Endothelial cell of umbilical vein (primary cell): Measurements from ENCODE around the gene RPL41. TPM values are rescaled to one million over a fixed set of nuclear protein-coding genes. Genes with fewer than 3 reads are reported as not detected.

Experiments used
- BruUV-seq: library from RNA; stranded (reverse); fragments of 400-500 nt; replicated peaks from 2 replicates; lab custom pipeline; 2021; lab: Mats Ljungman, UMichigan
- CTCF ChIA-PET: fragments of 300-600, 350-600 bp; sonication (Branson Sonifier 250); formaldehyde crosslinking; loops from one replicate; lab custom pipeline; 2021; ENCODE audit warnings: antibody characterized with exemption, inconsistent platforms; lab: Charles Lee
- POLR2A ChIA-PET: fragments of 300-600, 350-600 bp; sonication (Branson Sonifier 250); formaldehyde crosslinking; loops from one replicate; lab custom pipeline; 2021; ENCODE audit warnings: antibody characterized with exemption, inconsistent platforms; lab: Charles Lee
- DNase-seq: peaks from one replicate; pipeline ENCODE4 v3.0.0-alpha.2; 2011; ENCODE audit warnings: low read depth, low spot score
- FAIRE-seq: peaks from 2 replicates; lab custom pipeline; 2011; peaks lifted over from hg19 to GRCh38; lab: Jason Lieb, UNC
- H2AFZ ChIP-seq: 2 replicates; pipeline ENCODE4 v1.6.0; 2012; ENCODE audit warnings: low read depth, low read length, control low read depth, inconsistent platforms
- H3K27ac ChIP-seq: 2 replicates; pipeline ENCODE4 v1.5.1; 2011; ENCODE audit warnings: low read depth, mild to moderate bottlenecking, control low read depth, low read length, moderate library complexity; ENCODE audit not compliant: insufficient read depth
- H3K27me3 ChIP-seq, 2 experiments: 2 replicates each; pipeline versions ENCODE4 v1.6.0 to v1.6.1; 2011; ENCODE audit warnings: low read length in 2 of 2, mixed read lengths in 1 of 2; ENCODE audit not compliant: control insufficient read depth in 2 of 2, insufficient read depth in 2 of 2
- H3K36me3 ChIP-seq, 2 experiments: 2 replicates in 1 of 2; 3 replicates in 1 of 2; pipeline ENCODE4 v1.5.1; 2011; ENCODE audit warnings: low read length in 2 of 2, mild to moderate bottlenecking in 1 of 2, moderate library complexity in 1 of 2; ENCODE audit not compliant: control insufficient read depth in 2 of 2, insufficient read depth in 2 of 2; ENCODE audit errors: extremely low read depth in 1 of 2
- H3K4me1 ChIP-seq: 3 replicates; pipeline ENCODE4 v1.5.1; 2011; ENCODE audit warnings: mild to moderate bottlenecking, low read length; ENCODE audit not compliant: control insufficient read depth, insufficient read depth; ENCODE audit errors: extremely low read depth
- H3K4me2 ChIP-seq: 2 replicates; pipeline ENCODE4 v1.6.1; 2011; ENCODE audit warnings: low read length, control low read depth, mixed read lengths; ENCODE audit not compliant: insufficient read depth
- H3K4me3 ChIP-seq, 3 experiments: fragments of 200-600 bp in 1 of 3; sonication (generic), shearing (Covaris generic) in 1 of 3; replicated peaks in 1 of 3; 2 replicates each; pipeline ENCODE4 v1.5.1; 2011 to 2016; ENCODE audit warnings: control low read depth in 3 of 3, low read length in 3 of 3, mild to moderate bottlenecking in 2 of 3, inconsistent platforms in 1 of 3, low read depth in 1 of 3, moderate library complexity in 1 of 3; ENCODE audit not compliant: insufficient read depth in 1 of 3
- H3K79me2 ChIP-seq: 2 replicates; pipeline ENCODE4 v1.6.0; 2012; ENCODE audit warnings: low read length, inconsistent platforms; ENCODE audit not compliant: control insufficient read depth, insufficient read depth
- H3K9ac ChIP-seq: replicated peaks from 2 replicates; pipeline ENCODE3; 2011; ENCODE audit warnings: low read length, control low read depth; ENCODE audit not compliant: insufficient read depth; ENCODE audit errors: extremely low read depth
- H3K9me1 ChIP-seq: replicated peaks from 3 replicates; pipeline ENCODE4 v1.6.0; 2011; ENCODE audit warnings: mild to moderate bottlenecking, low read length; ENCODE audit not compliant: control insufficient read depth, insufficient read depth; ENCODE audit errors: extremely low read depth
- H3K9me3 ChIP-seq: replicated peaks from 2 replicates; pipeline ENCODE4 v1.5.1; 2012; ENCODE audit warnings: low read length, inconsistent platforms; ENCODE audit not compliant: control insufficient read depth, insufficient read depth
- H4K20me1 ChIP-seq: replicated peaks from 2 replicates; pipeline ENCODE3; 2011; ENCODE audit warnings: mild to moderate bottlenecking, low read length; ENCODE audit not compliant: control insufficient read depth, insufficient read depth; ENCODE audit errors: extremely low read depth
- EZH2 ChIP-seq: IDR thresholded peaks from 2 replicates; pipeline ENCODE4 v1.6.1; 2012; ENCODE audit warnings: borderline replicate concordance, low read depth, mild to moderate bottlenecking, moderate library complexity, low read length, inconsistent platforms; ENCODE audit not compliant: severe bottlenecking
- FOS ChIP-seq: IDR thresholded peaks from 2 replicates; pipeline ENCODE4 v1.6.1; 2011; ENCODE audit warnings: mild to moderate bottlenecking, low read length, moderate library complexity, borderline replicate concordance; ENCODE audit not compliant: insufficient read depth
- GATA2 ChIP-seq: IDR thresholded peaks from 2 replicates; pipeline ENCODE4 v1.7.0; 2011; ENCODE audit warnings: low read depth, mild to moderate bottlenecking, moderate library complexity, mixed read lengths, low read length; ENCODE audit not compliant: insufficient read length, insufficient read depth
- JUN ChIP-seq: IDR thresholded peaks from 2 replicates; pipeline ENCODE4 v1.6.1; 2011; ENCODE audit warnings: borderline replicate concordance, low read depth; ENCODE audit not compliant: insufficient read length, insufficient read depth
- MAX ChIP-seq: IDR thresholded peaks from 2 replicates; pipeline ENCODE4 v1.6.1; 2011; ENCODE audit not compliant: insufficient read depth, insufficient read length
- MYC ChIP-seq: IDR thresholded peaks from one replicate; pipeline ENCODE4 v1.6.1; 2011; ENCODE audit warnings: mild to moderate bottlenecking, low read depth, low read length
- POLR2A ChIP-seq: IDR thresholded peaks from 2 replicates; pipeline ENCODE4 v1.6.1; 2012; ENCODE audit warnings: low read depth, mild to moderate bottlenecking, control low read depth, low read length
- POLR2AphosphoS5 ChIP-seq: IDR thresholded peaks from 2 replicates; pipeline ENCODE4 v1.6.1; 2012; ENCODE audit warnings: low read depth, mild to moderate bottlenecking, control low read depth, low read length, moderate library complexity; ENCODE audit not compliant: insufficient read depth
- dilution Hi-C: fragments of 300-500 bp; cut with MboI; formaldehyde crosslinking; loops from one replicate; pipeline ENCODE4 v1.15.0; 2019; ENCODE audit warnings: low sequenced_read_pairs; ENCODE audit not compliant: extremely low pct_ligation_motif_present
- intact Hi-C: fragments of 100-400 bp; cut with micrococcal nuclease; formaldehyde crosslinking; loops from one replicate; pipeline ENCODE4 v1.10.0; 2022
- polyA plus RNA-seq, 4 experiments: library from polyadenylated mRNA; depleted of rRNA in 3 of 4; stranded (reverse) in 3 of 4; unstranded in 1 of 4; fragments of >200 nt; gene quantifications; 2 replicates each; pipeline versions ENCODE4 v1.2.1 to v1.2.3, GENCODE V29; 2011 to 2012; ENCODE audit warnings: missing spikeins in 1 of 4
- total RNA-seq: library from RNA; stranded (reverse); gene quantifications from 2 replicates; pipeline ENCODE4 v1.2.3, GENCODE V29; 2021
- TF ChIP-seq, protein P1 (sequence below), 2 donors: IDR thresholded peaks; 1 replicate in 1 of 2; 2 replicates in 1 of 2; pipeline ENCODE4 v1.5.1; 2011; ENCODE audit warnings: low read length in 2 of 2, mild to moderate bottlenecking in 2 of 2, moderate library complexity in 2 of 2, control low read depth in 1 of 2, inconsistent platforms in 1 of 2, low read depth in 1 of 2; ENCODE audit not compliant: insufficient read depth in 1 of 2; ENCODE audit errors: extremely low read depth in 1 of 2

RPL41 gene
- total and polyA plus RNA-seq, 2 donors (not counting 3 experiments of a cell fraction or from before 2014, with no cell fraction given), result 3,212 to 9,990 TPM

- Histone ChIP-seq H3K9me1 (no peaks in the 10 kb centered on the region), H2AFZ (peak within 1 kb of the TSS; percentile 75), H3K4me3 (peak within 1 kb of the TSS; percentile 49 to 85 (median 68)), H3K4me2 (peak within 1 kb of the TSS; percentile 85), H3K27ac (peak within 1 kb of the TSS; percentile 60), H3K27me3 (peaks cover 0 to 6% of the 10 kb centered on the region in 2 experiments), H3K4me1 (peaks cover 25% of the 10 kb centered on the region), H4K20me1 (no peaks in the 10 kb centered on the region), H3K36me3 (peaks cover 7 to 9% of the 10 kb centered on the region in 2 experiments), H3K9ac (peak within 1 kb of the TSS; percentile 70), H3K9me3 (no peaks in the 10 kb centered on the region), H3K79me2 (peaks cover 35% of the 10 kb centered on the region)
- ChIA-PET POLR2A (interaction anchor here (0.5 to 3.3 kb wide), 15 partner anchors 9 to 275 kb away, joined by 3 to 37 read pairs (median 4); partner anchors contain the start of genes DNAJC14, ESYT1, RAB5B and RPL41), CTCF (interaction anchor here (0.6 to 5.3 kb wide), 21 partner anchors 9 to 364 kb away, joined by 3 to 59 read pairs (median 5); partner anchors contain the start of genes ERBB3, RAB5B, SMARCC2 and SUOX)
- peak; percentile 8 for TF ChIP-seq MYC
- peak; percentile 74 for TF ChIP-seq MAX
- TF ChIP-seq GATA2, result no peak
- TF ChIP-seq, protein P1, sequence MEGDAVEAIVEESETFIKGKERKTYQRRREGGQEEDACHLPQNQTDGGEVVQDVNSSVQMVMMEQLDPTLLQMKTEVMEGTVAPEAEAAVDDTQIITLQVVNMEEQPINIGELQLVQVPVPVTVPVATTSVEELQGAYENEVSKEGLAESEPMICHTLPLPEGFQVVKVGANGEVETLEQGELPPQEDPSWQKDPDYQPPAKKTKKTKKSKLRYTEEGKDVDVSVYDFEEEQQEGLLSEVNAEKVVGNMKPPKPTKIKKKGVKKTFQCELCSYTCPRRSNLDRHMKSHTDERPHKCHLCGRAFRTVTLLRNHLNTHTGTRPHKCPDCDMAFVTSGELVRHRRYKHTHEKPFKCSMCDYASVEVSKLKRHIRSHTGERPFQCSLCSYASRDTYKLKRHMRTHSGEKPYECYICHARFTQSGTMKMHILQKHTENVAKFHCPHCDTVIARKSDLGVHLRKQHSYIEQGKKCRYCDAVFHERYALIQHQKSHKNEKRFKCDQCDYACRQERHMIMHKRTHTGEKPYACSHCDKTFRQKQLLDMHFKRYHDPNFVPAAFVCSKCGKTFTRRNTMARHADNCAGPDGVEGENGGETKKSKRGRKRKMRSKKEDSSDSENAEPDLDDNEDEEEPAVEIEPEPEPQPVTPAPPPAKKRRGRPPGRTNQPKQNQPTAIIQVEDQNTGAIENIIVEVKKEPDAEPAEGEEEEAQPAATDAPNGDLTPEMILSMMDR (IDR thresholded peaks at IDR 0.05; ENCODE audit: extremely low read depth in 1 of 2, insufficient read depth in 1 of 2, low read depth in 1 of 2, low read length in 2 of 2), result no peak
- TF ChIP-seq JUN, result no peak
- TF ChIP-seq EZH2, result no peak
- TF ChIP-seq POLR2A, result peak; percentile 96
- TF ChIP-seq POLR2AphosphoS5, result peak; percentile 64
- no peak for TF ChIP-seq FOS
- dilution Hi-C loops, result no loop called here
- intact Hi-C loops, result loop anchor here (1.0 to 2.0 kb wide), 6 partner anchors 12 to 365 kb away; partner anchors contain the start of gene RPL41
- FAIRE-seq (peak; percentile 95), DNase-seq (peak; percentile 99)
- no TSS peak for BruUV-seq
These were observed 12.2 kb upstream of the RPL41 start, which contains the start of gene PA2G4 for GRCh38 chr12:56104109-56104814. TSS of gene PA2G4 (plus strand) at chr12:56104559. CDS start at chr12:56104738, 179 bp downstream.
